Measurements from ENCODE around the gene MAF.

The MAF gene

GRCh38 chr16:79639576-79640311 is 39.2 kb upstream of the MAF start:
- no peak for DNase-seq (ENCODE audit: extremely low read depth, low read depth)
- TF ChIP-seq, protein P1, sequence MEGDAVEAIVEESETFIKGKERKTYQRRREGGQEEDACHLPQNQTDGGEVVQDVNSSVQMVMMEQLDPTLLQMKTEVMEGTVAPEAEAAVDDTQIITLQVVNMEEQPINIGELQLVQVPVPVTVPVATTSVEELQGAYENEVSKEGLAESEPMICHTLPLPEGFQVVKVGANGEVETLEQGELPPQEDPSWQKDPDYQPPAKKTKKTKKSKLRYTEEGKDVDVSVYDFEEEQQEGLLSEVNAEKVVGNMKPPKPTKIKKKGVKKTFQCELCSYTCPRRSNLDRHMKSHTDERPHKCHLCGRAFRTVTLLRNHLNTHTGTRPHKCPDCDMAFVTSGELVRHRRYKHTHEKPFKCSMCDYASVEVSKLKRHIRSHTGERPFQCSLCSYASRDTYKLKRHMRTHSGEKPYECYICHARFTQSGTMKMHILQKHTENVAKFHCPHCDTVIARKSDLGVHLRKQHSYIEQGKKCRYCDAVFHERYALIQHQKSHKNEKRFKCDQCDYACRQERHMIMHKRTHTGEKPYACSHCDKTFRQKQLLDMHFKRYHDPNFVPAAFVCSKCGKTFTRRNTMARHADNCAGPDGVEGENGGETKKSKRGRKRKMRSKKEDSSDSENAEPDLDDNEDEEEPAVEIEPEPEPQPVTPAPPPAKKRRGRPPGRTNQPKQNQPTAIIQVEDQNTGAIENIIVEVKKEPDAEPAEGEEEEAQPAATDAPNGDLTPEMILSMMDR (IDR thresholded peaks at IDR 0.05; ENCODE audit: low read depth, low read length) = no peak

DNA sequence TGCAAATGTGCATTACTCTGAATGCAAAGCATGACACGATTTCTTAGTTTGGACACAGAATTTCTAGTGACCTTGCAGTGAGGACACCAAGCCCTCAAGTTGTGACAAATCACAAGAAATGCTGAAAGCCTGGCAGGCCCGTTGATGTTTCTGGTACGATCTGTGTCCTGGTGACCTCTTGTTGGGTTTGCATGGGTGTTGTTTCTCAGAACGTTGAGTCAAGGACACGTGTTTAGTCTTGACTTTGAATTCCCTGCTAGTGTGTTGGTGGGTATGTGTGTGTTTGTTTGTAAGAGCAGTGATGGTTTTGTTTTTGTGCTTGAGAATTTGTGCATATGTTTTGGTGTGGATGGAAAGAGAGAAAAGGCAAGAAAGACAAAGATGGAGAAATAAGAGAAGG is 37.8 kb upstream of the MAF start:
- DNase-seq (ENCODE audit: extremely low read depth, low read depth) = no peak

GRCh38 chr16:79635488-79635887 is 35.0 kb upstream of the MAF start:
- TF ChIP-seq, protein P1 (IDR thresholded peaks at IDR 0.05; ENCODE audit: low read depth, low read length) = no peak

More for the DNA sequence above, 37.8 kb upstream of the MAF start:
- TF ChIP-seq, protein P1 (IDR thresholded peaks at IDR 0.05; ENCODE audit: low read depth, low read length) = no peak

GRCh38 chr16:79634298-79634697 is 33.8 kb upstream of the MAF start:
- TF ChIP-seq, protein P1 (IDR thresholded peaks at IDR 0.05; ENCODE audit: low read depth, low read length) = no peak
- DNase-seq (ENCODE audit: extremely low read depth, low read depth) = no peak

More at GRCh38 chr16:79635488-79635887, 35.0 kb upstream of the MAF start:
- no peak for DNase-seq (ENCODE audit: extremely low read depth, low read depth)

GRCh38 chr16:79632289-79632688 is 31.8 kb upstream of the MAF start:
- TF ChIP-seq, protein P1 (IDR thresholded peaks at IDR 0.05; ENCODE audit: low read depth, low read length) = no peak
- no peak for DNase-seq (ENCODE audit: extremely low read depth, low read depth)

GRCh38 chr16:79628988-79629387 is 28.5 kb upstream of the MAF start:
- TF ChIP-seq, protein P1 (IDR thresholded peaks at IDR 0.05; ENCODE audit: low read depth, low read length) = no peak
- DNase-seq (ENCODE audit: extremely low read depth, low read depth) = no peak

DNA sequence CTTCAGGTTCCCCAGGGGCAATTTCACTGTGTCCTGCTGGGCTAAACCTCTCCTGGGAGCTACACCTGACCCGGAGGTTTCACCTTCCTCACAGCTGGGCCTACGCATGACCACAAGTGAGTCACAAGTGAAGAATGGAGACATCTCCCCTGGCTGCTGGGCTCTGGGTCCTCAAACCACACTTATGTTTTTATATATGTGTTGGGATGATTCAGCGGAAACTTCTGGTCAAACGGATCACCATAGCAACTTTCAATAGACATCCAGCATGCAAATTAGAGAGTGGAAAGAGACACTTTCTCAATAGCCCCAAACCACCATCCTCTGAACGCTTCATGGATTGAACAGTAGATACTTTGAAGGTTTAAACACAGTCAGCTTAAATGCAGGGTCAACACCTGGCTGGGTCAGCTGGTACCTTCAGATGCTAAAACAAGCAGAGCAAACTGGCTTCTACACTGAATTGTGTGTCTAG is 28.0 kb upstream of the MAF start:
- no peak for DNase-seq (ENCODE audit: extremely low read depth, low read depth)
- TF ChIP-seq, protein P1 (IDR thresholded peaks at IDR 0.05; ENCODE audit: low read depth, low read length) = no peak

All from AG09319 (cell line).